ENCODE results near the gene FBXL19. TPM values are rescaled to one million over a fixed set of nuclear protein-coding genes. Genes with fewer than 3 reads are reported as not detected.

The FBXL19 gene
- total and polyA plus RNA-seq, 2 of the 13 experiments (the other 11 are each of a cell fraction or from before 2014, with no cell fraction given): 6.0 to 13.7 TPM

GRCh38 chr16:30874821-30875717 is 48.3 kb upstream of the FBXL19 start:
- H3K4me3 ChIP-seq (replicated peaks in 1 of 3; ENCODE audit: insufficient read depth in 1 of 3, low read depth in 2 of 3, low read length in 3 of 3): peak overlapping the region; percentile 84 to 97 (median 86)
- H3K9ac ChIP-seq (ENCODE audit: insufficient read depth, low read depth, low read length): peak overlapping the region; percentile 91
- H3K27ac ChIP-seq (ENCODE audit: extremely low read length, insufficient read depth, low read length): peak overlapping the region; percentile 86
- no peaks in the 10 kb centered on the region for H4K20me1 ChIP-seq (ENCODE audit: insufficient read depth, low read length)
- no peaks in the 10 kb centered on the region for H3K9me3 ChIP-seq (ENCODE audit: low read length)
- peak overlapping the region; percentile 92 for H3K4me2 ChIP-seq (ENCODE audit: low read depth, low read length)
- H3K36me3 ChIP-seq (replicated peaks in 1 of 2; ENCODE audit: control insufficient read depth in 1 of 2, insufficient read depth in 2 of 2, low read length in 2 of 2): peaks cover 0 to 2% of the 10 kb centered on the region in 2 experiments; a peak in 2 of 5 replicates
- POLR2A ChIA-PET: interaction anchor here (0.5 to 4.8 kb wide), 32 partner anchors 8 to 809 kb away, joined by 3 to 69 read pairs (median 4); partner anchors contain the start of genes ALDOA, BCL7C, CTF1 and PHKG2
- ATAC-seq: peak; percentile 93
- no peaks in the 10 kb centered on the region; a peak in 1 of 5 replicates for H3K27me3 ChIP-seq (ENCODE audit: control insufficient read depth in 1 of 2, insufficient read depth in 2 of 2, low read length in 2 of 2)
- CTCF ChIA-PET (ENCODE audit: low intra/inter-chr PET ratio, low total read pairs): interaction anchor here (1.0 kb wide), 1 partner anchor 31 kb away, joined by 3 read pairs; no protein-coding TSS in a partner anchor
- TSS peak; percentile 85 for BruUV-seq (replicated peaks)
- peak; percentile 91 for DNase-seq (ENCODE audit: low spot score)
- in situ Hi-C loops (cut with HindIII; ENCODE audit: extremely low pct_ligation_motif_present, low pct_unique_long_range_greater_than_20kb) (no loop called here), intact Hi-C loops (cut with micrococcal nuclease; ENCODE audit: unreplicated experiment) (loop anchor here (1.0 to 2.0 kb wide), 3 partner anchors 22 to 88 kb away; partner anchors contain the start of genes CTF1 and ZNF629)
- WGBS (ENCODE audit: low lambda C conversion rate): 0% methylated on average over 14 of the region's 85 CpGs
- peaks cover 20% of the 10 kb centered on the region for H3K79me2 ChIP-seq (ENCODE audit: insufficient read depth, low read length)
- H3K4me1 ChIP-seq (ENCODE audit: insufficient read depth, low read length): peaks cover 35% of the 10 kb centered on the region
- no peak overlapping the region for H2AFZ ChIP-seq (ENCODE audit: low read length)
- peak; percentile 47 for FAIRE-seq
- TF ChIP-seq ZBTB4 (CRISPR knock-in tag; IDR thresholded peaks at IDR 0.05; ENCODE audit: borderline replicate concordance) (peak; percentile 97; the same call in 1 of the 2 replicates), KLF11 (CRISPR knock-in tag; IDR thresholded peaks at IDR 0.05) (peak; percentile 99), CTCF (CRISPR knock-in tag; IDR thresholded peaks at IDR 0.05) (peak; percentile 45), ESRRA (CRISPR knock-in tag; IDR thresholded peaks at IDR 0.05; ENCODE audit: low read depth) (peak; percentile 90), ZNF501 (CRISPR knock-in tag; IDR thresholded peaks at IDR 0.05) (peak; percentile 97), KDM2A (CRISPR knock-in tag; IDR thresholded peaks at IDR 0.05; ENCODE audit: borderline replicate concordance, low read depth) (peak; percentile 99), ZNF562 (CRISPR knock-in tag; IDR thresholded peaks at IDR 0.05; ENCODE audit: borderline replicate concordance) (no peak; the same call in 1 of the 2 replicates), CBX1 (IDR thresholded peaks at IDR 0.05; ENCODE audit: low read depth) (peak; percentile 96), ETS1 (CRISPR knock-in tag; IDR thresholded peaks at IDR 0.05) (peak; percentile 95; the same call in 1 of the 2 replicates), PHB2 (IDR thresholded peaks at IDR 0.05; ENCODE audit: partially characterized antibody) (no peak), ZBTB44 (CRISPR knock-in tag; IDR thresholded peaks at IDR 0.05) (peak; percentile 93), AGO2 (optimal IDR thresholded peaks at IDR 0.05; ENCODE audit: low read depth, low read length) (peak; percentile 97), ZNF329 (CRISPR knock-in tag; IDR thresholded peaks at IDR 0.05; ENCODE audit: low read depth) (no peak; the same call in none of the 2 replicates), ZNF841 (CRISPR knock-in tag; IDR thresholded peaks at IDR 0.05; ENCODE audit: borderline replicate concordance) (peak; percentile 61; the same call in 1 of the 2 replicates)

Measured in HepG2 (cell line).